HEK293T (cell line): Measurements from ENCODE around the gene MACROD2.

ENCODE experiments used
- BHLHE40 ChIP-seq: fragments of 450-650 bp; IDR thresholded peaks from 2 replicates; pipeline ENCODE4 v1.6.1; 2016; ENCODE audit warnings: mild to moderate bottlenecking, moderate library complexity, borderline replicate concordance
- FOXA1 ChIP-seq: fragments of 450-650 bp; IDR thresholded peaks from 2 replicates; pipeline ENCODE4 v1.6.1; 2016; ENCODE audit warnings: mild to moderate bottlenecking
- SP1 ChIP-seq: fragments of 450-650 bp; IDR thresholded peaks from 2 replicates; pipeline ENCODE4 v1.6.1; 2017
- TARDBP ChIP-seq: fragments of 450-650 bp; IDR thresholded peaks from 2 replicates; pipeline ENCODE4 v1.6.1; 2016

DNA sequence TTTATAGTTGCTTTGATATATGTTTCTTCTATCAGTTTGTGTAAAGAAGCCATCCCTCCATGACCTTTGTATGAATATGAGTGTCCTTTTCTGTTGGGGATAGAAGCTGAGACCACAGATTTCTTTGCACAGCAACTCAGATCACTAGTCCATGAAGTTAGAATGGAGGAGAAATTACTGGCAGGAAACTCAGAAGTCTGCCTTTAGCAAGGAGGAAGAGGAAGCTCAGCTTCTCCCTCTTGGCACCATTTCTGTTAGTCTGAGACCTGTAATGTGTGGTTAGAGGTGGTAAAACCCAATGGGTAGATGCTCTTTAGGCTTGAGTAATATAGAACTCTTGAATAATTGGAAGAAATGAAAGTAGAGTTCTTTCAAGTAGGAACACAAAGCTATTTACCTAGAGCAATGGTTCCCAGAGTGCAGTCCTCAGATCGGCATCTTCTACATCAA is 1337.4 kb downstream of the MACROD2 start:
- no peak for TF ChIP-seq FOXA1
- TF ChIP-seq BHLHE40: no peak
- no peak for TF ChIP-seq SP1
- no peak for TF ChIP-seq TARDBP
